GM18867 (cell line): Measurements from ENCODE around the gene BEST1.
"Not testable (repeated sequence)": the region's sequence is repeated elsewhere in the genome, so short reads cannot be mapped to it uniquely, and the experiment has no call there.

ENCODE experiments used
- ATAC-seq: cut with Tn5 transposase; IDR thresholded peaks from one replicate; pipeline ENCODE4 v1.9.1; 2021; ENCODE audit warnings: mild to moderate bottlenecking, moderate library complexity; ENCODE audit not compliant: unreplicated experiment

The BEST1 gene

DNA sequence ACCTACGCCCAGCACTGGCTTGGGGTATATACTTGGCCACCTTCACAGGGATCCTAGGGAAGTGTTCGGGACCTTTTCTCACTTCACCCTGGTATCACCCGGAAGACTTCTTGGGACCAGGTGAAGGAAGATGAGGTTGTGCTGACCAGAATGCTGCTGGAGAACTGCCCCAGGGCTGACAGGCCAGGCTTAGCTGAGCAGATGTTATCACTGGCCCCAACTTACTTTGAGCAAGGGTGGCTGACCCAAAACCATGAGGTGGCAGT, 12.8 kb downstream of the BEST1 start:
- no peak for ATAC-seq

DNA sequence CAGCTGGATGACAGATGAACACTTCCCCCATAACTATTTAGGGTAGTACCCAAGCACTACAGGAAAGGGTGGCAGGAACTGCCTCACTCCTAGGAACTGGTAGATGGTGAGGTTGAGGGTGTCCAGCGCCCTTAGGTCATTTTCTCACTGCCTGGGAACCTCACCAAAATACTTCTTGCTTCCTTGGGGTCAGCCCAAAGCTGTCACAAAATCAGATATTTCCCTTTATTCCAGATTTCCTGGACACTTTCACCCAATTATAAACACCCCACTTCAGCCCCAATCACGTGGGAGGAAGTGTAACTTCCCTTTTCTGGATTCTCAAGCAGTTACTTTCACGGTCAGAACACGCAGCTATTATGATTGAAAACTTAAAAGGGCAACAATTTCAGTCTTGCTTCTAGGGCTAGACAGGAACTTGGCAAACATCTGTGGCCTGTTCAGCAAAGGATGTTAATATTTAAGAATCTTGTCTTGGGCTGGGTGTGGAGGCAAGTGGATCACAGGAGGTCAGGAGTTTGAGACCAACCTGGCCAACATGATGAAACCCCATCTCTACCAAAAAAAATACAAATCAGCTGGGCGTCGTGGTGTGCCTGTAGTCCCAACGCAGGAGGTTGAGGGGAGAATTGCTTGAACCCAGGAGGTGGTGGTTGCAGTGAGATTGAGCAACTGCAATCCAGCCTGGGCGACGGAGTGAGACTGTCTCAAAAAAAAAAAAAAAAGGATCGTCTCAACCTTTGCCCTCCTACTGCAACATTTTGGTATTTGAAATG, 13.3 kb downstream of the BEST1 start:
- ATAC-seq: no peak

DNA sequence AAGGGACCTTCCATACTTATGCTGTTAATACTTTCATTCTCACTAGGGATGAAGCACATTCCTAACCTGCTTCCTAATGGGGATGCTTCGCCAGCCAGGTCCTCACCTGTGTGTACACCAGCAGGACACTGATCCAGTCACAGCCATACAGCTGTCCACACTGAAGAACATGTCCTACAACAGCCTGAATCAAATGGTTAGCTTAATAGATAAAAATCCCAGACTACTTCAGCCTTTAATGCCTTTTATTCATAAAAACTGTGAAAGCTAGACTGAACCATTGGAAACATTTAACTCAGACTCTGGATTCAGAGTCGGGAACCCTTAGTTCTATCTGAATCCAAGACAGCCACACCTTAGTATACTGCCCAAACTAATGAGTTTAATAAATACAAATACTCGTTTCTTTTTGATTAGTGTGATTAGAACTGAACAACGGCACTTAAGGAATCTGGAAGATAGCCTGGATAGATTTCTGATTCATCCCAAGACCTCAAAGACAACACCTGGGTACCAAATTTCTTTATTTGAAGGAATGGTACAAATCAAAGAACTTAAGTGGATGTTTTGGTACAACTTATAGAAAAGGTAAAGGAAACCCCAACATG, 14.0 kb downstream of the BEST1 start:
- ATAC-seq: no peak

DNA sequence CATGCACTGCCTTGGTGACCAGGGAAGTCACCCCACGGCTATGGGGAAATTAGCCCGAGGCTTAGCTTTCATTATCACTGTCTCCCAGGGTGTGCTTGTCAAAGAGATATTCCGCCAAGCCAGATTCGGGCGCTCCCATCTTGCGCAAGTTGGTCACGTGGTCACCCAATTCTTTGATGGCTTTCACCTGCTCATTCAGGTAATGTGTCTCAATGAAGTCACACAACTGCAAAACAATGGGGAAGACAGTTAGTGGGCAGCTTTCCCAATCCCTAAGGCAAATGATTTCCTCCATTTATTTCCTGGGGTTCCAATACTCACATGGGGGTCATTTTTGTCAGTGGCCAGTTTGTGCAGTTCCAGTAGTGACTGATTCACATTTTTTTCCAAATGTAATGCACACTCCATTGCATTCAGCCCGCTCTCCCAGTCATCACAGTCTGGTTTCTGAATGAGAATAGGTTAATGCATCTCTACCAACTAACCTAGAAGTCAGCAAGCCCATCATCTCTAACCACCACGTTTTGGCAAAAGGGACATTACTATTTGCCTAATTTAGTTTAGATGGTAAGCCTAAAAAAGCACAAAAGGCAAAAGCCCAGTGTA, 14.6 kb downstream of the BEST1 start:
- not testable (repeated sequence) for ATAC-seq

DNA sequence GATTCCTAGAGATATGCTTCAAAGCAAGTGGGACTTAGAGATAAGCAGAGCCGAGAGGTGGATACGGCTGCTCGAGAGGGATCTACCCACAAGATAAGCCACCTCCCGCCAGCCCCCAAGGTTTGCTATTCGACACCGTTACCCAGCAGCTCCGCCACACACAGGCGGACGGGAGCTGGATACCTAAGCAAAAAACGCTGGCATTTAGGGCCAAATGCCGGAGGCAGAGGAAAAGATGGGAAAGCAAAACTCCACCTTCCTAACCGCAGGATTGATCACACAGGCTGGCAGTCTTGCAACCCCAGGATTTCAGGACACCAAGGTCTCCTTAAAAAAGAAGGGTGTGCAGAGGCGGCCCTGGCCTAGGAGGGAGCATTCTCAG, 16.6 kb downstream of the BEST1 start:
- ATAC-seq: no peak

DNA sequence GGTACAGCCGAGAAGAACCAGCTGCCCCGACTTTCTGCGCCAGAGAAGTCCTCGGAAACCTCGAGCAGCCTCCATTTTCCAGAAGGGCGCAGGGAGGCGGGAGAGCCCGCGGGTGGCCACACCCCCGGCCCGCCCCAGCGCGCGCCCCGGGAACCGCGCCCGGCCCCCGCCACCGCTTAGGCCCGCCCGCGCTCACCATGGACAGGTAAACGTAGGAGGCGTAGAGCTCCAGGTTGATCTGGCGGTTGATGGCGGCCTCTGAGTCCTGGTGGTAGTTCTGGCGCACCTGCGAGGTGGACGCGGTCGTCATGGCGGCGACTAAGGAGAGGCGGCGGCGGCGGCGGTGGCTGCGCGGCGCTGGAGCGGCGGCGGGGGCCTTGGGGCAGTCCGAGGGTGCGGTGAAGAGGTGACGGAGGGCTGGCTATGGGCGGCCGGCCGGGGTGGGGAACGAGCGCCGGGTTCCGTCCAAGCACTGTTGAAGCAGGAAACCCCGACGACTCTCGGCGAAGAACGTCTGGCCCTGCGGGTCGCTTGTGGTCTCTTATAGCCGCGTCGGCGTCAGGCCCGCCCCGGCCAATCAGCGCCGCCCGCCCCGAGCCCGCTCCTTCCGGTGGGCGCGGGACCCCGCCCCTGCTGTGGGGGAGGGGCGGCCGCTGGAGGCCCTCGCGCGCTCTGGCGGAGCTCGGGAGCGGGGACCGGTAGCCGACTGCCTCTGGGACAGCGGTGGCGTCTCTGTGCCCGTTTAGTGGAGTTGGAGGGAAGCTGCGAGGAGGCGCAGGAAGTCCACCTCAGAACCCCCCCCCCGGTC, 17.2 kb downstream of the BEST1 start, which contains the start of gene FTH1:
Gene FTH1, minus strand, starts transcription at position 519 of the 808 bp plus-strand sequence. Its CDS starts 209 bp downstream, at position 310.
- peak; percentile 67 for ATAC-seq

DNA sequence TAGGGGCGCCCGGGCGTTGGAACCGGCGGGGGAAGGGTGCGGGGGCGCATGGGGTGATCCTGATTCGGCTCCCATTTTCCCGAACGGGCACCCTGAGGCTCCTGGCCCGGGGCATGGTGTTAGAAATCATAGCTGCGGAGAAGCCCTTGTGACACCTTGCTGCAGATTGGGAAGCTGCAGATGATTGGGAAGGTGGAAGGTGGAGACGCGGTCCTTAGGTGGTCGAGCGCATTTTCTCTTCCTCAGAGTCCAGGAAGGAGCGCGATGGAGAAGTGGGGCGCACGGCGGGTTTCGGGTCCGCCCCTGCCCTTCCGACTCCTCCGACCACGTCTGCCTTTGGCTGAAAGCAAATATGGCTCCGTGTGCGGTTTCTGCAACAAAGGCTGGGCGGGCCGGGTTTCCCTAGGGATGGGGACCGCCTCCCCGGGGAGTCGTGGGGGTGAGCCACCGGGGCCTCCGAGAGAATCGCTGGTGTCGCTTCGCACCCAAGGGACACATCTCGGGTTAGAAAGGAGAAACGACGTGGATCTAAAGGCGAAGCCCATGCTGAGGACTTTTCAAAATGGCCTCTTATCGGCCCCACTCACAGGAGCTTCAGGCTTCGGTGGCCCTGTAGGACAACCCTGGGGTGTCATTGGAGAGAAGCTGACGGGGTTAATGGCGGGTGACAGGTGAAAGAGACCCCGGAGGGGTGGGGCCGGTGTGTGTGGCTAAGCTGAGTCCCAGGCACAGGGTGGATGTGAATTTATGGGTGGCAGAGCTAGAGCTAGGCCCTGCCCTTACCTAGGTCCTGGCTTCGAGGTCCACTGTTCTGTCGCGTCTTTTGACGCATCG, 18.0 kb downstream of the BEST1 start:
- ATAC-seq: peak; percentile 26

DNA sequence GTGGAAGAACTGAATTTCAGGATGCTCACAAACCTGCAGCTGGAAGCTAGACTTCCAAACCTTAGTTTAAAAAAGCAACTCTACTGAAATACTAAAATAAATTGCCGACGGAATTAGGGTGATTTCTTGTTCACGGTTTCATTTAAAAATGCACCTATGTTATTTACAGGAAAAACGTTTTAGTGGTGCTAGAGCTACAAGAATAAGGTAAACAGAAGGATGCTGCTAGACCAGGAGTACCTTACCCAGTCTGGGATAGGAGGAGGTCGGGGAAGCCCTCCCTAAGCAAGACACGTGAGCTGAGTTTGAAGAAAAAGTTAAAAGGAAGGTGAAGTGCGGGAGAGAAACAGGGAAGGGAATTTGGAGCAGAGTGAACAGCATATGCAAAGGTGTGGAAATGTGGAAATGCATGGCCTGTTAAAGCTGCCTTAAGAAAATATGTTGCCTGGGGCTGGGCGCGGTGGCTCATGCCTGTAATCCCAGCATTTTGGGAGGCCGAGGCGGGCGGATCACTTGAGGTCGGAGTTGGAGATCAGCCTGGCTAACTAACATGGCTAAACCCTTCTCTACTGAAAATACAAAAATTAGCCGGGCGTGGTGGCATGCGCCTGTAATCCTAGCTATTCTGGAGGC, 18.7 kb downstream of the BEST1 start:
- ATAC-seq: no peak

DNA sequence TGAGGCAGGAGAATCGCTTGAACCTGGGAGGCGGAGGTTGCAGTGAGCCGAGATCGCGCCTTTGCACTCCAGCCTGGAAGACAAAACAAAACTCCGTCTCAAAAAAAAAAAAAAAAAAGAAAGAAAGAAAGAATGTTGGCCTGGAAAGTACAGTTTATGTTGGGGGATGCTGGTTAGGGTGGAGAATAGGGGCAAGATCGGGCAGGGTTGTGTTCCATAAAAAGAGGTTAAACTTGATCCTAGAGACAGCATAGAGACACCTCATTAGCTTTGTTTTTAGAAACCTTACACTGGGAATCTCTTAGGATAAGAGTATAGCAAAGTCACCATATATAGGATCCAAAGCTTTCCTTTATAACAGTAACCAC, 19.2 kb downstream of the BEST1 start:
- ATAC-seq: no peak

DNA sequence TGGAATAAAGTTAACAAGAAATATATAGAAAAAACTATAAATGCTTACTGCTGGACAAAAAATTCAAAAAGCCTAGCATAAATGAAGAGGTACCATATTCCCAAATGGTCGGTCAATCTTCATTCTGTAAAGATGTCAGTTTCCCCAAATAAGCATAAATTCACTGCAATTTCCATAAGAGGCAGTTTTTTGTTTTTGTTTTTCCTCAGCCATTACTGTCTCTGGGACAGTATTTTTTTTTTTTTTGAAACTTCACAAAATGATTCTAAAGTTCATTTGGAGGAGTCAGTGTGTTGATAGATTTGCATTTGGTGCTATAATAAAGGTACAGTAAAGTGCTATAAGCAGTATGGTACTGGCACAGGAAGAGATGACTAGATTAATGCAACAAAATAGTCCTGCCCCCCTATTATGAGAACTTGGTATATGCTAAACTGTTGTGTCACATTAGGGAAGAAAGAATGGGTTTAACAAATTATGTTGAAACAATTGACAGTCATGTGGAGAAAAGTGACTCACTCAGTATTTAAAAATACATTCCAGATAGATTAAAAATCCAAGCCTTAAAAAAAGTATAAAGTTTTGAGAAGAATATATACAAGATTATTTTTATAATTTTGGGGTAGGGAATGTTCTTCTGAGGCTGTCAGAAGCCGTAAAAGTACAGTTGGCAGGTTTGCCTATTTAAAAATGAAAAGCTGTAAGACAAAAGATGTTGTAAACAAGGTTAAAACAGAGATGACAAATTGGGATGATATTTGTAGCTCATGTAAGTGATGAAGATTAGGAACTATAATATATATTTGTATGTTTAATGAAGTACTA, 19.9 kb downstream of the BEST1 start:
- ATAC-seq: no peak

DNA sequence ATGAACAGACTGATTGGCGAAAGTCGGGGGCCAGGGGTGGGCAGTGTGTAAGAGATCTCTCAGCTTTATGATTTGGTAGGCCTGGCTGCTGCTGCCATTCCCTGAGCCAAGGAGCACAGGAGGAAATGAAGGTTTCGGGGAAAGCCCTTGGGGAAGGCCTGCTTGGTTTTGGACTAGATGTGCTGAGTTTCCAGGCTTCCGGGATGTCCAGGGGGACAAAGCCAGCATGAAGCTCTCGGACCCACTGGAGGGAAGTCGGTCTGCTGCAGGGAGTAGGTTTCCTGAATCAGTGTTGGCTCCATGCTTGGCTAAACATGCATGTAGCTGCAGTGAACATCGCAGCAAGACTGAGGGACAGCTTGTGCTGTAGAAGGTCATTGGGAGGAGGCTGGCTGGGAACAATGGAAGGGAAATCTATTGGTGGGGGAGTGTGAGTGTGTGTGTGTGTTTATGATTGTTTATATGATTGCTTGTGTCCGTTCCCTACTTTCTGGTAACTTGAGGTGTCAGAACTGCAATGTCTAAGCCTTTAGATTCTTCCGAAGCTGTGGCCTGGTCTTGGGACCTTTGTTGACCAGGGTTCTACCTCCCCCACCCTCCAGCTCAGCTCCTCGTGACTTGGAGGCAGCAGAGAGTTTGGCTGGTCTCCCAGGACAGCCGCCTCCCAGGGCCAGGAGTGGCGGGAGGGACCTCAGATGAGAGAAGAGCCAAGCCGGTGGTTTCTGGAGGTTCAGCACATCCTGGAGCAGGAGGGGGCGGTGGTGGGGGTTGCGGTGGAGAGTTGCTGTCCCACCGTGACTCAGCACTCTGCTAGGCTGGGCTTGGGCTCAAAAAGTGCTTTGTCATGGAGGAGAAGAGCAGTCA, 21.3 kb downstream of the BEST1 start:
- no peak for ATAC-seq

DNA sequence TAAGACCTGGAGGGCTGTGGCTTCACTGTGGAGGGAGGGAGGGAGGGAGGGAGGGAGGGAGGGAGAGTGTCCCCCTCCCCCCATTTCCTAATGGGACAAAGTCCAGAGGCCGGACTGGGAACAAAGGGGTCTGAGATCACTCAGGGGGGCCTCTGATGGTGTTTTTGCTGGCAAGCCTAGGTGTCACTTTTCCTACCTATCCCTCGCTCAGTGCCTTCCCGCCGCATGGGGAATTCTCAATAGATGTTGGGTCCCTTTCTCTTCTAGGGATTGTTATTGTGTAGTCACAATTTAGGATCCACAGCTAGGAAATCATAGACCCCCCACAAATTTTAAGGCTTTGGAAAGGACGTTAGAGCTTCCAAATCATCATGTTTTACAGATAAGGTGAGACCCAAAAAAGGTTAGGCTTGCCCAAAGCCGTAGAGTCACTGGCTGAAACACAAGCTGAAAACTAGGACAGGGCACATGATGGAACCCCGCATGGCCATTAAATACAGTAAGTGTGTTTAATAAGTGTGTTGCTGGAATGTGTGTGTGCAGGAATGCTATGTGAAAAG, 22.0 kb downstream of the BEST1 start:
- no peak for ATAC-seq

DNA sequence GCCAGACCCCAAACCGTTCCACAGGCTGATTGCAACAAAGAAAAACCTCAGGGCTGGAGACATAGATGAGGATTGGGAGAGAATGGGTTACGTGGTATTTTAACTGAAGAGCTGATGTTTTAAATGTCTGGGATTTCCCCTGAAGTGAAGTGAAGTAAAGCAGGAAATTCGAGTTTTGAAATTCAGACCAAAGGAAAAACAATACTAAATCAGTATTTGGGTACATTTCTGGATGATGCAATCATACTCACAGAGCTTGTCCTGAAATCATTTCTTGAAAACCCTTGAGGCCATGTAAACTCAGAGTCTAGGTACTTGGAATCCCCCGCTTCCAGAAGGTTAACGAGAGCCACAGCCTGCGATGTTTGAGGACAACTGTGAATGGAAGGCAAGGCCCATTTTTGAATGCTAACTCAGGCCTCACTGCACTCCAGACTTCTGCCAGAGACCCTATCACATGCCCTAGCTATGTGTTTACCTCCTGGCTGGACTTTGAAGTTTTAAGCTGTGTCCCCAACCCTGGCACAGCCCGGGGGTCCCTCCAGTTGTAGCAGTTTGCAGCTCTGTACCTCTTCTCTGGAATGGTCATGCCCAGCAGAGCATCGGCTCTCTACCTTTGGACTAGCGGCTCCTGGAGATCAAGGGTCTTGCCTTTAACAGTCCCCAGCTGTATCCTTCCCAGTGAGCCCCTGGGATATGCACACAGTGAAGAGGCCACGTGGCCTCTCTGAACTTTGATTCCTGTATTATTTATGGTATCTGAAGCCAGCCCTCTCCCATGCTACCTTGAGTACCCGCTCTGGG, 22.7 kb downstream of the BEST1 start:
- no peak for ATAC-seq

DNA sequence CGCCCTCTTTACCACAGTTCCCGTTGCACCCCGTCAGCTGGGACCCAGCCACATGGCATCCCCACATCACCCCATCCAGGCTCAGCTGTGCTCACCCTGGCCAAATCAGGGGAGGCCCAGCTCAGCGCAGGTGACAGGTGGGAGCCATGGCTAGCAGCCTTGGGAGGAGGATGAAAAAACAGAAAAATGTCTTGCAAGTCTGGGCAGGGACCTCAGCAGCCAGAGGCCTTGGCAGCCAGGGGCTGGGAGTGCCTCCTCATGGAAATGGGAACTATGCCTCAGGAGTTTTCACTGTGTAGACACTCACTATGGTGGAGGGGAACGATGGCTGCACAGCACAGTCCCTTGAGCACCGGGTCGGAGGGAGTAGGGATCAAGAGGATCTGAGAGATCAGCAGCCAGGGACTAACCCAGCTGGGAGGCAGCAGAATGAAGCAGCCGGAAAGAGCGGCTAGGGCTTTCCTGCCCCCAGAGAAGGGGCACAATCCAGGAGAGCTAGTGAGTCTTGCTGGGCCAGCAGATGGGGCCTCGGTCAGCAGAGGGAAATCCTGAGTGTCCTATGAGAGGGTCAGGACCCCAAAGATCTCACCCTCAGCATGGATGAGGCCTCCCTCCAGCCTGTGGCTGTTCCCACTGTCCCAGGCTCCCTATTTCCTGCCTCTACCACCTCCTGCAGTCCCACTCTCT, 23.5 kb downstream of the BEST1 start:
- ATAC-seq: no peak

DNA sequence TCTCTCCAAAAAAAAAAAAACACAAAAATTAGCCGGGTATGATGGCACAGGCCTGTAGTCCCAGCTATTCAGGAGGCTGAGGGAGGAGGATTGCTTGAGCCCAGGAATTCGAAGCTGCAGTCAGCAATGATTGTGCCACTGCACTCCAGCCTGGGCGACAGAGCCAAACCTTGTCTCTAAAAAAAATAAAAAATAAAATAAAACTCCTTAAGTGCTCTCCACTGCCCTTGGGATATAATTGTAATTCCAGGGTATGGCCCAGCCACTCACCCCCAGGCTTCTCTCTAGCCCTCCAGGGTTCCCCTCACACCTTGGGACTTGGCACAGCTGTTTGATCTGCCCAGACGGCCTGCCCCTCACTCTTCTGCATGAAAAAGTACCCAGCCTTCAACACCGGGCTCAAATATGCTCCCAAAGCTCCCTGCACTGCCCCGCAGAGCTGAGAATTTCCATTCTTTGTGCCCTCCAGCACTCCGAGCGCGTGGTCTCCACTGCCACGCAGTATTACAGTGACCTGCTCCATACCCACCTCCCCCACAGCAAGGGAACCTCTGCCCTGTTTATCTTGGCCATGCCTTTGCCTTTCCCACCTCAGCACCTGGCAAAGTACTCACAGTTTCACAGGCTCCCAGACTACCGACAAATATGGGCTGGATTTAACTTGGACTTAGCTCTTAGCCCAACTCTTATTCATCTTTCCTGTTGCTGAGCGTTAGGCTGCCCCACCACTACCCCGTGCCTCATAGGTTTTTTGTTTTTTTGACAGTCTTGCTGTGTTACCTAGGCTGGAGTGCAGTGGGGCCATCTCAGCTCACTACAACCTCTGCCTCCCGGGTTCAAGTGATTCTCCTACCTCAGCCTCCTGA, 24.8 kb downstream of the BEST1 start:
- ATAC-seq: no peak
